CD4-positive, alpha-beta T cell treated with Interleukin-10 for 1 hour (primary cell): ENCODE results near the gene ARHGAP26.
"Not testable (repeated sequence)": the region's sequence is repeated elsewhere in the genome, so short reads cannot be mapped to it uniquely, and the experiment has no call there.

Experiments
- DNase-seq: peaks from one replicate; pipeline ENCODE4 v3.0.0-alpha.2; 2020

Gene ARHGAP26

DNA sequence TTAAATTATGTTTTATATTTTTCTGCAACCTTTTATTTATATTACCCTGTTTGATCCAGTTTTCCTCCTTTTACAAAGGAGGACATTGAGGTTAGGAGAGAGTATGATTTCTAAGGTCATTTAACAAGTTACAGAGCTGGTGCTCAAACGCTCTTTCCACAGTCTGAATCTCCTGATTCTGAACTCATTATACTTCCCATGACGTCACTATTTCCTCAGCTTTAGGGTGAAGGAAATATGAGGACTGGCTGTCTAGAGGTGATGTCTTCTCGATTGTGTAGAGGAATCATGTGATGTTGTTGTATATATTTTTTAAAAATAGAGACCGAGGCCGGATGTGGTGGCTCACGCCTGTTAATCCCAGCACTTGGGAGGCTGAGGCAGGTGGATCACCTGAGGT is 140.0 kb downstream of the ARHGAP26 start:
- DNase-seq: no peak

DNA sequence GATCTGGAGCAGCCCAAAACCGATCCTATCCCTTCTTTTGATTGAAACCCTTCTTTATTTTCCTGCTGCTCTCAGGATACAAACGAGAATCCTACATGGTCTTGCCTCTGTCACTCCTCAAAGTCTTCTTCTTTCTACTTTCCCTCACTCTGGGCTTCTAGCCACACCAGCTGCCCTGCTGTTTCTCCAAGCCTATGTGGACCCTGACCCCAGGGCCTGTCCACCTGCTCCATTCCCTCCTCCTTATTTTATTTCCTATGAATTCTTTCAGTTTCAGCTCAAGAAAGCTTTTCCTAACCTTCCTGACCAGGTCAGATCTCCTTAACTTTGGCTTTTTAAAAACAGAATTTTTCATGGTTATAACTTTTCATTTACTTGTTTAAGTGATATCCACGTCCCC is 141.0 kb downstream of the ARHGAP26 start:
- DNase-seq: no peak

DNA sequence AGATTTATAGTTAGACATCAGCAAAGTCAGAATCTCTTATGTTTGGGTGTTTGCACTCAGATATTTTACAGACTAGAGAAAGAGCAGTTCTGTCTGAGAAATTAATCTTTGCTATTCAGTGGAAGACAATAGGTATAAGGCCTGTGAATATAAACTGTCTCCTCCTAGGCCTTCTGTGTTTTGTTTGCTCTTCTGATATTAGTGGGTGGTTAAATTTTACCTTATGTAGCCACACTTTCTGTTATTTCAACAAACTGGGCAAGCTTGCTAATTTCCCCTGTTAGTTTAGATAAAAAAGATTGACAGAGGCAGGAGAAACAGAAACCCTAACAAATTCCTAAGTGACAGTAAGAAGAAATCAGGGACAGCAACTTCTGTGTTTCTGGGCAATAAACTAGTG is 141.6 kb downstream of the ARHGAP26 start:
- DNase-seq: no peak

DNA sequence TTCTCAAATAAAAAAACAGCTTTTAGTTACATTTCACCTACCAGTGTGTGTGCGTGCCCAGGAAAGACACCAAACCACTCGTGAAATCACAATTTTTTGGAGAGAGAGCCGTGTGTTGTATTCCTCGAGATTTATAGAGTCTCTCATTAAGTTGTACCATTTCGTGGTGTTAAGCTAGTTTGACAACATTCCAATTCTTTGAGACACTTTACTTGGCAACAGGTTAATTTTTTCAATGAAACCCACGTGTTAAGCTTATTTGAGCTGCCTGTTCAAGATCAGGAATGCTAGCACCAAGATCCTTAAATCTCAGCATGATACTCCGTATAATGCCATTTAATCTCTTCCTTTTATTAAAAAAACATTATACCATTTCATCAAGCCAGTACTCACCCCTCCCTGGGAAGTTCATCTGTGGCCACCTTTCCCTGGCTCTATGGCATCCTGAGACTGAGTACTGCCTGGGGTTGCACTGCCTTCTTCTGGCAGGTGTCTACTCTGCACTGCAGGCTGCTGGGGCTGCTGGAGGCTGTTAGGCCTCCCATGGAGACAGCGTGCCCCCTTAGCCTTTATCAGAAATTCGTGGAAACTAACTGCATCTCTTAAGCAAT is 143.7 kb downstream of the ARHGAP26 start:
- DNase-seq: no peak

DNA sequence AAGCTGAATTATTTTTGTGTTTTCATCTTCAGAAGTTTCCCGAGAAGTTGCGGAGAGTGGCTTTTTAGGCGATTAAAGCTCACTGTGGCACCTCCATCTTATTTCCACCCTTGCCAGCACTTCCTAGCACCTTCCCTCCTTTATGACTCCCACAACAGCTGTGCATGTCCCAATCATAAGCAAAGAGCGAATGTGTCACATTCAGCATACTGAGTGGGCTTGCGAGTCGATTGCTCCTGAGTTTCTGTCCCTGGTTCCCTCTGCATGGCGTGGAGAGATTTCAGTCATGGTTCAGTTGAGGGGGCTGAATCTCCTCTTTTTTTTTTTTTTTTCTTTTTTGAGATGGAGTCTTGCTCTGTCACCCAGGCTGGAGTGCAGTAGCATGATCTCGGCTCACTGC is 144.9 kb downstream of the ARHGAP26 start:
- DNase-seq: no peak

DNA sequence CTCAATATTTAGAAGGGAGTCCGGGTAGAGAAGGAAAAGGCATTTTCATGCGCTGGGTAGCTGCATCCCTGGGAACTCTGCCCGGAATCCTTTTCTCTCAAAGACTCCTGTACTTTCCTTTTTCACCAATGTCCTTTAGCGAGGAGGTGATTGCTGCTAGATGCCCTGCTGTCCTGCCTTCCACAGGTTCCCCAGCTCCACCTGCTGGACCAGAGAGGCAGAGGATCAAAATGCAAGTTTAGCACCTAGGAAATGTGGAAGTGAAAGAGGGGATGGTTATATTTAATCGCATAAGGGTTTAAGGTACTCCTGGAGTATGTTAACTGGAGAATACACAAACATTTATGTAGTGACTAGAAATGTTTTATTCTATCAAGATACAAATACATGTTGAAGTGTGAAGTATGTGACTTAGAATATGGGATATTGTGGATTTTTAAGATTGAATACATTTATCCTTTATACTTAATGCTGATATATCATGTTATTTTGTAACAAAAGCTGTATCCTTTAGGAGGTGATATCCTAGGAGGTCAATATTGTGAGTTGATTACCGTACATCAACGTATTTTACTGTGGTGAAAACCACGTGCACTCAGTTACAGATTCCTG is 145.7 kb downstream of the ARHGAP26 start:
- no peak for DNase-seq

DNA sequence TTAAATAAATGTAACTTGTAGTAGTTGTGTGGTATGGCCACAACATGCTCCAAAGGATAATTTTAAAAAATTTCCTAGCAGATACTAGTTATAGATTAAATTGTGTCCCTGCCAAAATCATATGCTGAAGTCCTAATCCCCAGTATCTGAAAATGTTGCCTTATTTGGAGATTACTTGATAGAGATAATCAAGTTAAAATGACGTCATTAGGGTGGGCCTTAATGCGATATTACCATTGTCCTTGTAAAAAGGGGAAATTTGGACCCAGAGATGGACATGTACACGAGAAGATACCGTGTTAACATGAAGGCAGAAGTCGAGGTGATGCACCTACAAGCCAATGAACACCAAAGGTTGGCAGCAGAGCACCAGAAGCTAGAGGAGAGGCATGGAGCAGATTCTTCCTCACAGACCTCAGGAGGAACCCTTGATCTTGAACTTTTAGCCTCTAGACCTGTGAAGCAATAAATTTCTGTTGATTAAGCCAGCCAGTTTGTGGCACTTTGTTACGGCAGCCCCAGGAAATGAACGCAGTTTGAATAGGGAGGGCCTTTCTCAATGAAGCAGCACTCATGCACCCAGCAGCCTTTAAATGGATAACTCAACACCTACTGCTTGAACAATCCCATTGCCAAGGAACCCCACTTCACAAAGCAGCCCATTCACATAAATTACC is 148.9 kb downstream of the ARHGAP26 start:
- no peak for DNase-seq

DNA sequence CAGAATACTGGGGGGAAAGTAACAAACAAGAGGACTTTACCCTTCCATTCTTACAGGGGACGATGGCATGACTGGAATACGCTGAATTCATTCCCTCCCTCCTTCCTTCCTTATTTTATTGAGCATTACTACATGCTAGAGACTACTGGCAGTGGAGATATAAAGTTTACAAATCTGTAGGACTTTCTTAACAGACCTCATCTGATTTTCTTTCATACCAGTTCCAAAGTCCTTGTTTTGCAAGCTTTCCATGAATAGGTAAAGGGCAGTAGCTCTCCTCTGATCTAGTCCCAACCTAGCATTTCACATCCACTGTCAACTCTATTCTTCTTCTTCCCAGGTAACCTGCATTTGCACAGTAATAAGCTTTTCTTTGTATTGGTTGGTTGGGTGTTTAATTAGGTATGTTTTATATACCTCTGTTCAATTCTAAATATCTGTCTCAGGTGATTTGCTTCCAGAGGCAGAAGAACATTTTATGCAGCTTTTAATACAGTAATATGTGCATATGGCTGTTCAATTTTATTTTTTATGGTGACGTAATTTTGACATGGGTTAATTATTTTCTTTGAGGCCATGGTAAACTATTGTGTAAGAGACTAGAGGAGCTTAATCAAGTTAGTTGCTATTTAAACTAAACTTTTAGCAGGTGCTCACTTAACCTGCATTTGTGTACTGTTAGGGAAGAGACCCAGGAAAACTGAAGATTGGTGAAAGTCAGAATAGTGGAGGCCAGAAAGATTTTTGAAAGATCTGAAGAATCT is 150.9 kb downstream of the ARHGAP26 start:
- no peak for DNase-seq

DNA sequence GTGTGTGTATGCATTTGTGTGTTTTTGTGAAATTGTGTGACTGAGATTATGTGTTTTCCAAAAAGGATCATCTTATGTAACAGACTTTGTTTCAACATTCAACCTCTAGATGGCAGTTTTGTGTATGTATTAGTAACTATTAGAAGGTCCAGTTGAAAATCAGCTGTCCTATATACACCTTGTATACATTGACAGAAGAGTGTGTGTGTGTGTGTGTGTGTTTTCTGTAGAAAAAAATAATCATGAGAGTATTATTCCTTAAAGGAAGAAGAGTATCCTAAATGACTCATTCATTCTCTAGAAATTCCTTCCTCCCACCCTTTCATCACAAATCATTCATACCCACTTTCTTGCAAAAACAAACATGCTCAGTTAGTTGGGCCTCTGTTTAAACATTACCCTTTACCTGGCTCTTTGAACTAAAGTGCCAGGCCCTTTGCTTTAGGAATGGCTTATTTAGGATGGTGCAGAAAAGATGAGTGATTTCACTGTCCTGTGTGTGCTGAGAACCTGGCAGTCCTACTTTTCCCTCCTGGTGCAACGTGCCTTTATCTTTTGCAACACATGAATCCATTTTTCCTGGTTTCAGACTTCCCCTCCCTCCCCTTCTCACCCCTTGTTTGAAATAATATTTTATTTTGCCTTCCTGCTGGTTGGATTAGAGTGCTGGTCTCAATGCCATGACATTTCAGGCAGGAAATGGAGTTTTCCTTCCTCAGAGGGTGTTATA is 152.2 kb downstream of the ARHGAP26 start:
- DNase-seq: peak; percentile 54

DNA sequence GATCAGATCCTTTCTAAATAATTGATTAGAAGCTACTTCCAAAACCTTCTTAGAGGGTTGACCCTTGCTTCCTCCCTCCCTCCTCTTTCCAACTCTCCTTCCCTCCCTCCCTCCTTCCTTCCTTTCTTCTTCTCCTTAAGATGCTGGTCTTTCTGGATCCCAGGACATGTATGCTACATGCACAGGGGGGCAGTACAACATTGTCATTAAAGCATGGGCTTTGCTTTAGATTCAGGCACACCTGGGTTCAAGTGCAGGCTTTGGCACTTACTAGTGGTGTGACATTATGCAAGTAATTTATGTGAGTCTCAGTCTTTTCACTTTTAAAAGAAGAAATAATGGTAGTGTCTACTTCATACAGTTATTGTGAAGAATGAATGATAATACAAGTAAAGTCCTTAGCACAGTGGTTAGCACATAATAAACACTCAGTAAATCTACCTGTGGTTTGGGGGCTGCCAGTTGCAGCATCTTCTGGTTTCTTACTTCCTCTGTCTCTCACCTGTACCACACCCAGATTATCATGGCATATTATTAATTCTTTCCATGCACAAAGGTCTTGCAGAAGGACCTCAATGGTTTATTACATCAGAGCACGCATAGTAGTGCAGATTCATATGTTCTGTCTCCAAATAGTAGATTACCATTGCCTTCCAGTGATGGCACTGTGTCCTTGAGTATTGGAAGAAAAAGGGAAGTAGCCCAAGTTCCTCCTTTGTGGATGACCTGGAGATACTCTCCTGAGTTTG is 154.1 kb downstream of the ARHGAP26 start:
- DNase-seq: peak; percentile 23

DNA sequence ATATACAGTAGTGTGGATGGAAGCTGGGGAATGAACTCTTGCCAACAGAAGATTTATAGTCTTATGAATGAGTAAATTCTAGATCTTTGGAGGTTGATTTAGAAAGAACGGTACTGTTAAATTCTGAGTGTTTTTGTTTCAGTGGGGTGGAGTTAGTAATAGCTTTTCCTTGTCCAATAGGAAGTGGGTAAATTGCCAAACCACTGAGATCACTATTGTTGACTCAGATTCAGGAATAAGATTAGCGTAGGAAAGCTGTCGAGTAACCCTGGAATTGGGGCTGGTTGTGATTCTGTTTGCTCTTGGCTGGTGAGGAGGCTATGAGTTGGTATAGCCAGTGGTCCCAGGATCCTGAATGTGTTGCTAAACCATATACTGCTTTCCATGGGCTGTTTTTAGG is 155.6 kb downstream of the ARHGAP26 start:
- DNase-seq: no peak

DNA sequence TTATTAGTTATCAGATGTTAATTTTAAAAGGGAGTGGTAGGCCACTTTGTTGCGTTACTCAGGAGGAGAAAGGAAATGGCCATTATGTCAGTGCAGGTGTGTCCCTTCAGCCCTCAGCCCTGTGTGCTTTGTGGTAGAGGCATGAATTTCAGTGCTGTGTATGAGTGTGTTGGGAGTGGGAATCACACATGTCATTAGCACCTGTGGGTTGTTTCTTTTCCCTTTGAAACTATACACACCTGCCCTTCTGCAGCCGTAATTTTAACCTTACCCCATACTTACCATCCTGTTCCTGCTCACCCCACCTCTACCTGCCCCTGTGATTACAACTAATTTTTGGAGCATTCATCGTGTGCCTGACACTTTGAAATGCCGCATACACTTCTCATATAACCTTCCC is 156.4 kb downstream of the ARHGAP26 start:
- no peak for DNase-seq

DNA sequence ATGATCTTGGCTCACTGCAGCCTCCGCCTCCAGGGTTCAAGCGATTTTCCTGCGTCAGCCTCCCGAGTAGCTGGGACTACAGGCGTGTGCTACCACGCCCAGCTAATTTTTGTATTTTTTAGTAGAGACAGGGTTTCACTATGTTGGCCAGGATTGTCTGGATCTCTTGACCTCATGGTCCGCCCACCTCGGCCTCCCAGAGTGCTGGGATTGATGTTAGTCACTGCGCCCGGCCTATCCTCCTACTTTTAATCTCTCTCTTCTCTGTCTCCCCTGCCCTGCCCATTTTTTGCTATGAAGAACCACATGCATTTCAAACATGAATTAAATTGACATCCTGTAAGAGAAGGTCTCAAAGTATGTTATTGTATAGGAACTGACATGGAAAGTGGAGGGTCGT is 158.8 kb downstream of the ARHGAP26 start:
- DNase-seq: not testable (repeated sequence)

DNA sequence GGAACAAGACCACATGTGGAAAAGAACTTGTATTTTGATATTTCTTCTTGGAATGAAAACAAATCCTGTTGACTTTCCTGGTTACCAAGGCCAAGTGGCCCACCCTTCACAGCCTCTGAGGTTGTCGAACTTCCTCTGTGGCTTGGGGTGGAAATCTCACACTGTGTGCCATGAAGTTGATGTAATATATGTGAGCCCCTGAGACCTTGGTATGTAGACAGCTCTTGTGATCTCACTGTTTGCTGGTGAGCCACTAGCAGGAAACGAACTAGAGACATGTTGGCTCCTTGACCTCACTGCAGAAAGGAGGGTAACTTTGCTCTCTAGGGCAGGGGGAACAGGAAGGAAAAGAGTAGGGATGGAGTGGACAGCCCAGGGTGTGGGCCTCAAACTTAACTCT is 159.4 kb downstream of the ARHGAP26 start:
- peak; percentile 49 for DNase-seq

DNA sequence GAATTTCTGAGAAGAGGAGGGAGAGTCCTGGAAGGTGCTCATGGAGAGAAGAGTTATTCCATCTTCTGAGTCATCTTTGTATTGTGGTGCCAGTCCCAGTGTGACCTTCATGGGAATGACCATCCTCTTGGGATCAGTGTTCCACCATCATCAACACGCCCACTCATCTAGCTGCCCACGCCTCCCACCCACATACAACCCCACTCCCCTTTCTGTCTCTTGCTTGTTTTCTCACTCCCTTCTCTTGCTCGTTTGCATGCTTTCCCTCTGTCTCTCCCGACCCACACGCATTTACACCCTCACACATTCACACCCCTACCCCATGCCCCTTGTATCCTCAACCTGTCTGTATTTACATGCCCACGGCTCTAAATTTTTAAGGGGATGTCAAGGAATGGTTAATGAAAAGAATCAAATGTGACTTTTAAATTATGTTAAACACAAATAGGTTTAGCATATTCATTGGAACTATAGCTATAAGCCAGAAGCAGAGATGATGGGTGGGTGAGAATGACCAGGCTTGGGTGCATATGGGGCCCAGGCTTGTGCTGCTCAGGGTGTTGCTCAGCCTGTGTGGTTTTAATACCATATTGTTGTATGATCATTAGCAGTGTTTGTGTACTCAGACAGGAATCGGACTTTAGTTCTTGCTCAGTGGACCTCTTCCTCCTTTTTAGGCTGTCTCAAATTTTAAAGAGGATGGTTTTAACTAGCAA is 160.4 kb downstream of the ARHGAP26 start:
- DNase-seq: no peak

DNA sequence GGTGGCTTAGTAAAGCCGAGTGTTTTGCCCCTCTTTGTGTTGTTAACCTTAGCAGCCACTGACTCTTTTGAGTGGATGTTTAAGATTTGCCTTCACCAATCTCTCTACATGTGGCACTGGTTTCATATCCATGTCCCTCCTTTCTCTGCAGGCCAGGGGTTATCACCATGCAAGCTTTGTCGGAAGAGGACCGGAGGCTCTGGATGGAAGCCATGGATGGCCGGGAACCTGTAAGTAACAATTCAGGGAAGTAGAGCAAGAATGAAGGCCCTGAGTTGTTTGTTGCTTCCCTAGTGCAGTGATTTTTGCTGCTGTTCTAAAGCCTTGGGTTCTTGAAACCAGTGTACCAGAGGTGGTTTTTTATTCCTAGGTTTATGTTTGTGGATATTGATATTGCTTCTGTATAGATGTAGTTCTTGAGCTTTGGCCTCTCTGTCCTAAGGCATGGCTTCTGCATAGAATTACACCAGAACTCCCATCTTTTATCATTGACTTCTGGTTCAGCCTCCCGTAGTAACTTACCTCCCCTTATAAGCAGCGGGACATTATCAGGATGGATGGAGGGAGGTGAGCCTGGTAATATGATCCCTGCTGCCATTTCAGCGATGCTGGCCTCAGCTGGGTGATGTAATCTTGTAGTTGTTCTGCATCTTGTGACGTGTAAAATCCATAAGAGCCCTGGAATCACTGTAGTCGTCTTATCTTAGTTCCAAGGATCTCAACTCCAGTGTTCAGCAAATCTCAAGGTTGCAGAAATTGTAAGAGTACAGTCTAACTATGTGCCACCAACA is 161.9 kb downstream of the ARHGAP26 start:
- no peak for DNase-seq

DNA sequence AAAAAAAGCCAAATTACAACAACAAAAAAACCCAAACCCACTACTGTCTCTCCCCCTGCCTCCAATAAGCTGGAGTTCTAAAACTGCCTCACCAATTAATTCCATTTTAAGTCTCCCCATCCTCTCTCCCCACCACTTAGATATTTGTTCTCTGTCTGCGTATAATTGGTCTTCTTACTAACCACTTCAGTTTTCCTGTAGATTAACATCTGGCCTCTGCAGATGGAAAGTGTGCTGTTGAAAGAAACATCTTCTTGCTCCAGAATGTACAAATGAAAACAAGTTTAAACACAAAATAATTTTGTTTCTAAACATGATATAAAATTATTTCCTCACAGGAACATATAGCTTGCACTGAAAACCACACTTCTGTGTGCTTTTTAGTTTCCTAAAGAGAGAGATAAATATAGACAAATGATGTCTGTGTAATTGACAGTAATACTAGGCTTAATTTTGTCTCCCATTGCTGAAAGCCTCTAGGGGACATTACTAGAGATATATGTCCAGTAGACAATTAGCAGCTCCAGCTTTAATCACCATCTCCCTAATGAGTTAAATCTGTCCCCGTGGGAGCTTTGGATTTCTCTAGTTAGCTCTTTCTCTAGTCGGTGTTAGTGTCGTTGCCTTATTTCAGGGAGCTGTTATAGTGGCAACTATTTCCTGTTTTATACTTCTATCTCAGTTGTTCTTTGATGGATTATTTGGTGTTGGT is 164.0 kb downstream of the ARHGAP26 start:
- DNase-seq: no peak

DNA sequence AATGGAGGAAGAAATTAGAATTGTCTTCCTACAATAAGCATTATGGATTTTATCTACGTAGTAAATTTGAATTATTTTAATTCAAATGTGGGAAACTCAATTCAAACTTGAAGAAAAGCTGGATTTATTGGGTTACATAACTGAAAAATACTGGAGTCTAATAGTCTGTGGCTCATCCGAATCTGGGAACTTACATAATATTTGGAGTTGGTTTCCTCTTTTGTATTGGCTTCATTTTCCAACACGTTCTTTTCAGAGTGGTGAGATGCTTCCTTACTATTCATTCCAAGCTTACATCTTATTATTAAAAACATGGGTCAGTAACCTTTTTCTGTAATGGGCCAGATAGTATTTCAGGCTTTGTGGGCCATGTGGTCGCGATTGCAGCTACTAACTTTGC is 164.8 kb downstream of the ARHGAP26 start:
- DNase-seq: no peak

DNA sequence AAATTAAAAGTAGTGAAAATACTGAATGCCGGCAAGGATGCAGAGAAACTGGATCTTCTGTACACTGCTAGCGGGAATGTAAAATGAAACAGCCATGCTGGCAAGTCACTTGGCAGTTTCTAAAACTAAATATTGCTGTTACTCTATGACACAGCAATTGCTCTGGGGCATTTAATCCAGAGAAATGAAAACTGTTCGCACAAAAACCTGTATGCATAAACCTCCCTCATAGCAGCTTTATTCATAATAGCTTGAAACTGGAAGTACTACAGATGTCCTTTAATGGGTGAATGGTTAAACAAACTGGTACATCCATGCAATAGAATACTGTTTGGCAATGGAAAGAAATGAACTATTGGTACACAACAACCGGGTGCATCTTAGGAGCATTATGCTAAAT is 167.2 kb downstream of the ARHGAP26 start:
- DNase-seq: no peak

DNA sequence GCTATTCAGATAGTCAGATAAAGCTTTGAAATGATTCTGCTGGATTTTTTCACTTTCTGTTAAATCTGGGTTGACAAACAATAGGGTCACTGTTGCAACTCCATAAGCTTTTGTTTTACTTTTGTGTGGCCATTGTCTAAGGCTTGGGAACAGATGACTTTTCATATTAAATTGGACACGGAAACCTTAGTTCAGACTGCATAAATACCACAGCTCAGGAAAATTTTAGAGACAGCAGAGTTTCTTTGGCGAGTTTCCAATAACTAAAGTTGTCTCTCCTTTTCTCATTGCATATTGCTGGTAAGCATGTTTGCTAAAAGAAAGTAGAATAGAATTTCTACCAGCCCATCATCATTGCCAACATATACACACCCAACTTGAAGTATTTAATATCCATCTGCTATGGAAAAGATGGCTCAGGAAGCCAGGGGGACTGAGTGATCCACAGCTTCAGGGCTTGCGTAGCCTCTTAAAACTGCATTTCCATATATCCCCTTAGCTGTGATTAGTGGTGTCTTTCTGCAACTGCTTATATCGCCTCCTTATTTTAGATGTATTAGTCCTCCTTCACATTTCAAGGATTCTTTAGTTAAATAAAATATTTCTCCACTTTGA is 168.2 kb downstream of the ARHGAP26 start:
- DNase-seq: no peak
